ENCODE measurements around the gene MLANA. TPM values are rescaled to one million over a fixed set of nuclear protein-coding genes. Genes with fewer than 3 reads are reported as not detected.

MLANA gene
- not detected for total RNA-seq

- Histone ChIP-seq H3K4me3 (no peak within 1 kb of the TSS), H3K4me1 (no peaks in the 10 kb centered on the region), H3K27ac (no peak within 1 kb of the TSS), H3K36me3 (no peaks in the 10 kb centered on the region), H3K9me3 (no peaks in the 10 kb centered on the region), H3K27me3 (no peaks in the 10 kb centered on the region)
- no peak for TF ChIP-seq POLR2A (IDR thresholded peaks at IDR 0.05)
- TF ChIP-seq CTCF (IDR thresholded peaks at IDR 0.05), result no peak
- DNase-seq, result no peak
- intact Hi-C loops (cut with DNase I; ENCODE audit: low total_unique reads), result no loop called here
Observed at GRCh38 chr9:5890641-5891040, at the start of gene MLANA. Gene MLANA (plus strand): TSS chr9:5890889. CDS start chr9:5892475, 1,586 bp downstream.

GRCh38 chr9:5841771-5842573 is 48.7 kb upstream of the MLANA start:
- TF ChIP-seq POLR2A (IDR thresholded peaks at IDR 0.05) (no peak), CTCF (IDR thresholded peaks at IDR 0.05) (no peak)
- no peak for DNase-seq
- no peak overlapping the region for H3K27ac ChIP-seq
- H3K4me3 ChIP-seq, result no peak overlapping the region
- H3K4me1 ChIP-seq, result no peaks in the 10 kb centered on the region
- no peaks in the 10 kb centered on the region for H3K27me3 ChIP-seq
- no peaks in the 10 kb centered on the region for H3K36me3 ChIP-seq
- H3K9me3 ChIP-seq, result no peaks in the 10 kb centered on the region
- intact Hi-C loops (cut with DNase I; ENCODE audit: low total_unique reads), result no loop called here

GRCh38 chr9:5842929-5843793 is 47.5 kb upstream of the MLANA start:
- H3K36me3 ChIP-seq, result no peaks in the 10 kb centered on the region
- no peaks in the 10 kb centered on the region for H3K4me1 ChIP-seq
- intact Hi-C loops (cut with DNase I; ENCODE audit: low total_unique reads), result no loop called here

GRCh38 chr9:5843794-5844471 is 46.8 kb upstream of the MLANA start:
- Histone ChIP-seq H3K27ac (peak overlapping the region; percentile 22 to 38), H3K4me1 (no peaks in the 10 kb centered on the region), H3K27me3 (no peaks in the 10 kb centered on the region), H3K36me3 (no peaks in the 10 kb centered on the region), H3K4me3 (no peak overlapping the region), H3K9me3 (no peaks in the 10 kb centered on the region)
- DNase-seq, result no peak
- no peak for TF ChIP-seq CTCF (IDR thresholded peaks at IDR 0.05)
- TF ChIP-seq POLR2A (IDR thresholded peaks at IDR 0.05), result no peak
- intact Hi-C loops (cut with DNase I; ENCODE audit: low total_unique reads), result no loop called here

More at GRCh38 chr9:5842929-5843793, 47.5 kb upstream of the MLANA start:
- DNase-seq, result no peak
- no peaks in the 10 kb centered on the region for H3K9me3 ChIP-seq
- TF ChIP-seq CTCF (IDR thresholded peaks at IDR 0.05) (no peak), POLR2A (IDR thresholded peaks at IDR 0.05) (no peak)
- peak overlapping the region in 1 of 2 donors; percentile 22 for H3K27ac ChIP-seq
- no peaks in the 10 kb centered on the region for H3K27me3 ChIP-seq
- H3K4me3 ChIP-seq, result no peak overlapping the region
